Fibroblast of pulmonary artery (primary cell): Measurements from ENCODE around the gene RPS17.
"Not testable (repeated sequence)": the region's sequence is repeated elsewhere in the genome, so short reads cannot be mapped to it uniquely, and the experiment has no call there.

Experiments used
- DNase-seq: peaks from one replicate; pipeline ENCODE4 v3.0.0-alpha.2; 2010; ENCODE audit warnings: low read depth
- H3K4me3 ChIP-seq: replicated peaks from 2 replicates; pipeline ENCODE4 v1.5.1; 2011; ENCODE audit warnings: low read depth, mild to moderate bottlenecking, control low read depth, low read length, moderate library complexity

RPS17 gene

DNA sequence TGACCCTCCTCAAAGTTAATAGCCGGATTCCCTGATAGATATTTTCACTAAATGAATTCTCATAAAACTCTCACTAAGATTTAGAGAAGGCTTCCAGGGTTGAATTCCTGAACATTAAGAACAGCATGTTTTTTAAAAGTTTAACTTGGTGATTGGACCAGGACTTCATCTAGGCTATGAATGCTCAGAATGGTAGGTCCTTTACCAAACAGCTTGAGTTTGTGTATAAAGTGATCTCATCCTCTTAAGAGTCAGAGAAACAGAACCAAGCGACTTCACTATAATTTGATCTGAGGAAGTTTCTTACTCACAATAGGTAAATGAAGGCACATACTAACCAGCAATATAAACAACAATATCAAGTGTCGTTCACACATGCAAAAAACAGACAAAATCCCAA, 36.2 kb downstream of the RPS17 start:
- not testable (repeated sequence) for H3K4me3 ChIP-seq, DNase-seq

DNA sequence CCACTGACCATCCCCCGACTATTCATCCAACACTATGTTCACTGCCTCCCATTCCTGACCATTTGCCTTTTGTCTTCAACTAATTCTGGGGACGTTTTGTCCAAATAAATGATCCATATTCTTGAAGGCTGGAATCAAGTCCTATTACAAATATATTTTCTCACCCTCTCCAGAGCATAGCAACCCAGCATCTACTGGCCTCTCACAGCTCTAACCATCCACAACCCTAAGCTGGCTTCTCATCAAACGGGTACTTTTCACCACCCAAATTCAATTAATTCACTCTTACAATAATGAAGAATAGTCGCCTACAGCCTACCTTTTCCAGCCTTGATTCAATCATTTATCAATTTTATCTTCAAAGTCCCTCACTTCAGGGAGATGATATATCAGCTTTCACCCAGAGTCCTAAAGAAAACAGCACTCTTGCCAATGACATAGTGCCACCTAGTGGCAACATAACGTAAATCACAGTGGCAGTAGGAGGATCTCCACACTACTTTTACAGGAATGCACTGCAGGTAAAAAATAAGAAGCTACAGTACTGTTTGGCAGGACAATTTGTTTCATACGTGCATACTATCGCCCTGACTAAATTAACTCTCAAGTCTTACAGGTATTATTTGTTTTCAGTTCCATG, 37.4 kb downstream of the RPS17 start:
- DNase-seq, H3K4me3 ChIP-seq: not testable (repeated sequence)

DNA sequence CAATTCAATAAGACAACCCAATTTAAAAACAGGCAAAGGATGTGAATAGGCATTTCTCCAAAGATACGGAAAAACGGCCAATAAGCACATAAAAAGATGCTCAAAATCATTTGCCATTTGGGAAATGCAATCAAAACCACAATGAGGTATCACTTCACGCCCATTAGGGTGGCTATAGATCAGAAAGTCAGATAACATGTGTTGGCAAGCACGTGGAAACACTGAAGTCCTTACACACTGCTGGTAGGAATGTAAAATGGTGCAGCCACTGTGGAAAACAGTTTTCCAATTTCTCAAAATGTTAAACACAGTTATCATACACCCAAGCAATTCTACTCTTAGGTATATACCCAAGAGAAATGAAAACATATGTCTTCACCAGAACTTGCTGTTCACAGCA, 39.5 kb downstream of the RPS17 start:
- DNase-seq, H3K4me3 ChIP-seq: not testable (repeated sequence)

DNA sequence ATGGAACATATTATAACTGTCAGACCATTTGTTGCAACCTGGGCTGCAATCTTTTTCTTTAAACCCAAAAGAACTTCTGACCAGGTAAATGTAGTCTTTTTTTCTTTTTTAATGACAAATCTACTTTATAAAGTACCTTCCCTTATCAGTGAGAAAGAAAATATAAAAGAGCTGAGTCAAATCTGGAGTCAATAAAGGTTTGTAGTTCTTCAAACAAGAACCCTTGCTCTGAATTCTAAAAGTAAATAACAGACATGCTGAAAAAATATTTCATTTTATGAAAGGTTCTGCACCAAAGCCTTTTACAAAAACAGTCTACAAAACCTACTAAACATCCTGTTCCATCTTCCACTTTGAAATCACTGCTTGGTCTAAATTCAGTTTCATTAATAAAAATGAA, 42.3 kb downstream of the RPS17 start:
- DNase-seq, H3K4me3 ChIP-seq: not testable (repeated sequence)

DNA sequence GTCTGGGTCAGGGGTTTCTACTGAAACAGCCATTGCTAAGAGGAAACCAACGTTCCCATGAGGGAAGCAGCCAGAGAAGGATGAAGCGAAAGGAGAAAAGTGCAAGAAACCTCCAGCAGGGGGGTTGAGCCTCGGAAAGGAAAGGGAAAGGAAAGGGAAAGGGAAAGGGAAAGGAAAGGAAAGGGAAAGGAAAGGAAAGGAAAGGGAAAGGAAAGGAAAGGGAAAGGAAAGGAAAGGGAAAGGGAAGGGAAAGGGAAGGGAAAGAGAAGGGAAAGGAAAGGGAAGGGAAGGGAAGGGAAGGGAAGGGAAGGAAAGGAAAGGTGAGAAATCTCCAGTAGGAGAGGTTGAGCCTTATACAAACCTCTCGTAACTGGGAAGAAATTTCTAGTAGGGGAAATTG, 52.0 kb downstream of the RPS17 start:
- DNase-seq, H3K4me3 ChIP-seq: not testable (repeated sequence)

DNA sequence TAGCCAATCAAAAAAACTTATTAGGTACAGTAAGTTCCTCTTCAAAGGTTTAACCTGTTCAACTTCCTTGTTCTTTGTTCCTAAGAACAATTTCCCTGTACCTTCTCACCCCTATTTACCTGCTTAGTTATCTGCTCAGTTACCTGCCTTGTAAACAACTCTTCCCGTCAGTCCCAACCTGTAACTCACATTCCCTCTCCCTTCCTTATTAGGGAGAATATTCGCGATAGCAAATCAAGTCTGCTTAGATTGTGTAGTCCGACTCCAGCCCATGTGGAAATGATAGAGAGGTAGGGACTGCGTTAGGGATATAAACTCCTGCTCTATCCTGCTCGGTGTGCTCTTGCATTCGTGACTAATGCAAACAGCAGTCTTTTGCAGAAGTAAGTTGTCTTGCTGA, 53.2 kb downstream of the RPS17 start:
- not testable (repeated sequence) for DNase-seq, H3K4me3 ChIP-seq
